Fibroblast of lung (primary cell): ENCODE measurements around the gene BABAM2.

Experiments
- CTCF ChIP-seq, 2 donors: IDR thresholded peaks in 1 of 2; conservative IDR thresholded peaks in 1 of 2; 1 replicate in 1 of 2; 2 replicates in 1 of 2; pipeline ENCODE4 v1.5.1; 2011 to 2012; ENCODE audit warnings: low read length in 2 of 2, control low read depth in 1 of 2, inconsistent platforms in 1 of 2, low read depth in 1 of 2, mild to moderate bottlenecking in 1 of 2
- EZH2 ChIP-seq: IDR thresholded peaks from 2 replicates; pipeline ENCODE4 v1.5.1; 2012; ENCODE audit warnings: low read length, control low read depth, mild to moderate bottlenecking; ENCODE audit errors: missing control alignments

- no peak for TF ChIP-seq CTCF (conservative IDR thresholded peaks at IDR 0.05 in 1 of 2, IDR thresholded peaks at IDR 0.05 in 1 of 2; ENCODE audit: low read depth in 1 of 2, low read length in 2 of 2)
- TF ChIP-seq EZH2: no peak
These were observed 421.2 kb downstream of the BABAM2 start for GRCh38 chr2:28311660-28312249.
